Left lung (tissue), 10 donors: ENCODE measurements around the gene PRKCA. TPM values are rescaled to one million over a fixed set of nuclear protein-coding genes. Genes with fewer than 3 reads are reported as not detected.

Experiments
- ATAC-seq: fragments of 200-7000 bp; cut with Tn5 transposase; one replicate; pipeline ENCODE4 v1.9.1; 2020; ENCODE audit warnings: moderate library complexity
- DNase-seq, 4 donors: peaks; one replicate each; pipeline ENCODE4 v3.0.0-alpha.2; 2013 to 2020
- H3K27ac ChIP-seq, 2 donors: fragments of 200-600 bp; sonication (generic) in 1 of 2; one replicate each; pipeline versions ENCODE4 v1.5.0 to v1.8.0; 2020 to 2021
- H3K27me3 ChIP-seq, 2 donors: fragments of 200-600 bp; sonication (generic) in 1 of 2; one replicate each; pipeline versions ENCODE4 v1.5.0 to v1.8.0; 2020 to 2021
- H3K36me3 ChIP-seq, 2 donors: fragments of 200-600 bp; sonication (generic) in 1 of 2; one replicate each; pipeline versions ENCODE4 v1.5.0 to v1.8.0; 2020 to 2021
- H3K4me1 ChIP-seq, 2 donors: fragments of 200-600 bp; one replicate each; pipeline ENCODE4 v1.8.0; 2021
- H3K4me3 ChIP-seq, 2 donors: fragments of 200-600 bp; sonication (generic) in 1 of 2; one replicate each; pipeline versions ENCODE4 v1.5.0 to v1.8.0; 2020 to 2021; ENCODE audit warnings: mild to moderate bottlenecking in 1 of 2
- H3K9me3 ChIP-seq, 2 donors: fragments of 200-600 bp; sonication (generic) in 1 of 2; one replicate each; pipeline versions ENCODE4 v1.5.0 to v1.8.0; 2020 to 2021
- intact Hi-C, 2 donors: fragments of 100-400 bp; cut with DNase I; formaldehyde crosslinking; loops; one replicate each; pipeline versions ENCODE4 v1.11.2 to v1.14.2; 2022
- polyA plus RNA-seq, 6 donors: library from polyadenylated mRNA; unstranded; fragments of 120-200 nt; gene quantifications; one replicate each; pipeline ENCODE4 v1.2.1, GENCODE V29; 2013; ENCODE audit not compliant: insufficient read length in 6 of 6
- total RNA-seq, 2 donors: library from RNA; stranded (reverse); fragmentation: NEBNext Ultra II Directional; extraction: Animal tissue kit (Norgen Biotek cat#: 25700); gene quantifications; one replicate each; pipeline ENCODE4 v1.2.1, GENCODE V29; 2021
- TF ChIP-seq, protein P1 (sequence below), 2 donors: fragments of 200-600 bp; sonication (generic) in 1 of 2; IDR thresholded peaks; one replicate each; pipeline versions ENCODE4 v1.5.0 to v1.8.0; 2021; ENCODE audit warnings: antibody characterized with exemption in 2 of 2
- donor health status: DM: no; HTN: yes; CAD: no.
- donor health status: DM: no; HTN: no; CAD: no.

Gene PRKCA
- total and polyA plus RNA-seq, 8 donors: 16.4 to 30.4 (median 17.5) TPM

DNA sequence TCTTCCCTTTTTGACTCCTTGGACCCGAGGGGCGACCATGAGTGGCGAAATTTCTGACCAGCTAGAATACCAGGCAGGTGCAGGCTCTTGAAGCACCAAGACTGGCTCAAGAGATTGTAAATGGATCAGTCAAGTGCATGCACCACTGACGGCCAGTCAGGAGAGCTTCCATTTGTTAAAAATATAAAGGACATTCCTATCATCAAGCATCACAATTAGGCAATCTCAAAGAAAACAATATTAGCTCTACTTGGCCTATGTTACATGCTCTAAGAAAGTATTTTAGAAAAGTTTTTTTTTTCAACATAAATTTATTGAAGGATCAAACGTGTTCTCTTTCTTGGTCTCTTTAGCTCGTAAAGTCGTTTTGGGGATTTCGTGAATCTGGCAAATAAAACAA lies 1.5 kb upstream of the PRKCA start:
- H3K27me3 ChIP-seq: peaks cover 0 to 57% of the 10 kb centered on the region in 2 donors
- intact Hi-C loops: no loop called here
- H3K27ac ChIP-seq: no peak overlapping the region
- H3K4me3 ChIP-seq: no peak overlapping the region
- DNase-seq (no peak), ATAC-seq (no peak)
- no peaks in the 10 kb centered on the region for H3K36me3 ChIP-seq
- peaks cover 0 to 26% of the 10 kb centered on the region in 2 donors for H3K4me1 ChIP-seq
- TF ChIP-seq, protein P1, sequence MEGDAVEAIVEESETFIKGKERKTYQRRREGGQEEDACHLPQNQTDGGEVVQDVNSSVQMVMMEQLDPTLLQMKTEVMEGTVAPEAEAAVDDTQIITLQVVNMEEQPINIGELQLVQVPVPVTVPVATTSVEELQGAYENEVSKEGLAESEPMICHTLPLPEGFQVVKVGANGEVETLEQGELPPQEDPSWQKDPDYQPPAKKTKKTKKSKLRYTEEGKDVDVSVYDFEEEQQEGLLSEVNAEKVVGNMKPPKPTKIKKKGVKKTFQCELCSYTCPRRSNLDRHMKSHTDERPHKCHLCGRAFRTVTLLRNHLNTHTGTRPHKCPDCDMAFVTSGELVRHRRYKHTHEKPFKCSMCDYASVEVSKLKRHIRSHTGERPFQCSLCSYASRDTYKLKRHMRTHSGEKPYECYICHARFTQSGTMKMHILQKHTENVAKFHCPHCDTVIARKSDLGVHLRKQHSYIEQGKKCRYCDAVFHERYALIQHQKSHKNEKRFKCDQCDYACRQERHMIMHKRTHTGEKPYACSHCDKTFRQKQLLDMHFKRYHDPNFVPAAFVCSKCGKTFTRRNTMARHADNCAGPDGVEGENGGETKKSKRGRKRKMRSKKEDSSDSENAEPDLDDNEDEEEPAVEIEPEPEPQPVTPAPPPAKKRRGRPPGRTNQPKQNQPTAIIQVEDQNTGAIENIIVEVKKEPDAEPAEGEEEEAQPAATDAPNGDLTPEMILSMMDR (IDR thresholded peaks at IDR 0.05): no peak
- H3K9me3 ChIP-seq: no peaks in the 10 kb centered on the region

DNA sequence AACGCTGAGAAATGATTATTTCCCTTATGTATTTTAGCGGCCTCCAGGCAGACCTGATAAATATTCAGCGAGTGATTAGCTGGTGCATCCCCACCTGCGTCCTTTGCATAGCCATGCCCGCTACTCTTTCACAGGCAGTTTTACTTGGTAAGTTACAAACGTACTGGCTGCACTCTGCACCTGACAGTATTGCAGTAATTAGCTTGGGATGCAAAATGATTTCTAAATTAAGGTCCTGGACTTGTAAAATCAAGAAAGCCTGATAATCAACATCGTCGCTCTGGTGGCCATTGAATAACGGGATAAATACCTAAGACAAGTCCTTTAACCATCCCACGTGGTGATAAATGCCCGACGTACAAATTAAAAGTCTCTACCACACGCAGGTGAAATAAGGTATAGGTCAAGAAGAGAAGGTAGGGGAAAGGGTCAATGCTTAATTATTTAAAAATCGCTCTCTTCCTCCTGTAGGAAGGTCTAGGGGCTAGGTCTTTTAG lies 998 bp upstream of the PRKCA start:
- Histone ChIP-seq H3K27me3 (peaks cover 0 to 57% of the 10 kb centered on the region in 2 donors), H3K27ac (no peak overlapping the region), H3K36me3 (no peaks in the 10 kb centered on the region), H3K9me3 (no peaks in the 10 kb centered on the region), H3K4me3 (peak overlapping the region; percentile 46 to 79), H3K4me1 (peaks cover 0 to 26% of the 10 kb centered on the region in 2 donors)
- TF ChIP-seq, protein P1 (IDR thresholded peaks at IDR 0.05): no peak
- no peak for DNase-seq
- intact Hi-C loops: no loop called here
- ATAC-seq: no peak

DNA sequence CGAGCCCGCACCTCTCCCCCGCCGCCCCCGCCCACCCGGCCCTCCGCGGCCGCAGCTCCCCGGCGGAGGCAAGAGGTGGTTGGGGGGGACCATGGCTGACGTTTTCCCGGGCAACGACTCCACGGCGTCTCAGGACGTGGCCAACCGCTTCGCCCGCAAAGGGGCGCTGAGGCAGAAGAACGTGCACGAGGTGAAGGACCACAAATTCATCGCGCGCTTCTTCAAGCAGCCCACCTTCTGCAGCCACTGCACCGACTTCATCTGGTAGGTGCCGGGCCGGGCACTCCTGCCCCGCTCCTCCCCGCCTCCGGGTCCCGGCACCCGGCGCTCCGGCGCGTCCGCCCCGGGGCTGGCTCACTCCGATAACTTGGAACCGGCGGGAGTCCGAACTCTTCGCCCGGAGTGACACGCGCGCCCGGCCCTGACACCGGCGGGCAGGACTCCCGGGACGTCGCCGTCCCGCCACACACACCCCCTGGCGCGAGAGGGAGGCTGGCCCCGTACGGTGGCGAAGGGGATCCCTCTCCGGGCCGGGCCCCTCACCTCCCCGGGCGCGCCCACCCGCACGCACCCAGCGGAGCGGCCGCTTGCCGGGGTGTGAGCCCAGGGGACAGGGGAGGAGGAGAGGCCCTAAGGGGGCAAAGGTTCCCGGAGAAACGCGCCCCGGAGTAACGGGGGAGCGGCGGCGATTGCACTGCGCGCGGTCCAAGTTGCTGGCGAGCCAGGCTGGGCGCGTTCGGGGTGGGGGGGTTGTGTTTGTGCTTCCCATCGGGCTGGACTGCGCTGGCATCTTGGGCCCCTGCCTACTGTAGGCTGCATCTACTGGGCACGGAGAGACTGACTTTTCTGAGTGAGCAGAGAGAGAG lies 581 bp downstream of the PRKCA start:
- intact Hi-C loops: no loop called here
- Histone ChIP-seq H3K4me1 (peaks cover 0 to 26% of the 10 kb centered on the region in 2 donors), H3K9me3 (no peaks in the 10 kb centered on the region), H3K27ac (peak overlapping the region; percentile 46 to 55), H3K36me3 (no peaks in the 10 kb centered on the region), H3K27me3 (peaks cover 0 to 57% of the 10 kb centered on the region in 2 donors), H3K4me3 (peak overlapping the region; percentile 64 to 79)
- peak; percentile 37 to 86 (median 47) for DNase-seq
- TF ChIP-seq, protein P1 (IDR thresholded peaks at IDR 0.05): no peak
- ATAC-seq: peak; percentile 69

DNA sequence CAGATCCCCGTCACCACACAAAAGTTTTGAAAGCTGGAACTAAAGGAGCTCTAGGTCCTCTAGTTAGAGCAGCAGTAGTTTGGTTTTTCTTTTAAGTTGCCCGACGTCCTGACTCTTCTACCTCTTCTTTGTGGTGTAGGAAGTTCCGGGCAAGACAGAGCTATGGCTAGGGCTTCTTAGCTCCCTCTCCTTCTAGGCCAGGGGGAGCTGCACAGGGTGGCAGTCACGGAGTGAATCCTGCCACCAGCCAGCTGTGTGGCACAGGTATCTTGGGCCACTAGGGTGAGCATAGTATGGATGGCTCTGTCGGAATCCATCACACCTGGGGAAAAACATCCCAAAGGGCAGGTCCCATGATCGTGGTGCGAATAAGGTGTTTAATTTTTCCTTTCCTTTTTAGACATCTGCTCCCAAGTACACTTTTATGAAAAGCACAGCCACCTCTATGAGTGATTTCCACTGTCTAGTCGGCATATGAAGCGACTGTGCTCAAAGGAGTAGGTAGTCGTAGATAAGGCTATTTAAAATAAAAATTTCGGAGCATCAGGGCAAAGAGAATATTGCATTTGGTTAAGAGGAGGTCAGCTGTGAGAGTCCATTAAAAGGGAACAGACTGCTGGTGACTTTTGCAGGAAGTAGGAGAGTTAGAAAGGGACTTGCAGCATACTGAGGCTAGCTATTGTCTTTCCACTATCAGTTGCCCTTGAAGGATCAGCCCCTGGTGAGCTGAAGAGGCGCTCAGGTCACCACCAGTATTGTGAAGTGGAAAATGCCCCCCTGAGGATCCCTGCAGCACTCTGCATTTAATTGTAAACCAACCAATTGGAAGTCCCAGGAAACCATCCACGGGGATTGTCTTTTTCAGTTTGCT lies 2.1 kb downstream of the PRKCA start:
- no peaks in the 10 kb centered on the region for H3K9me3 ChIP-seq
- H3K27me3 ChIP-seq: peaks cover 0 to 45% of the 10 kb centered on the region in 2 donors
- TF ChIP-seq, protein P1 (IDR thresholded peaks at IDR 0.05): no peak
- peak overlapping the region in 1 of 2 donors; percentile 79 for H3K4me3 ChIP-seq
- H3K36me3 ChIP-seq: no peaks in the 10 kb centered on the region
- ATAC-seq (no peak), DNase-seq (no peak)
- H3K4me1 ChIP-seq: peaks cover 0 to 26% of the 10 kb centered on the region in 2 donors
- intact Hi-C loops: no loop called here
- peak overlapping the region in 1 of 2 donors; percentile 65 for H3K27ac ChIP-seq
